ENCODE results near the gene IL19.

- no peak for TF ChIP-seq CTCF (IDR thresholded peaks at IDR 0.05; ENCODE audit: low read depth, low read length, missing input control)
- TF ChIP-seq HNF4A (conservative IDR thresholded peaks at IDR 0.05), result no peak
- no peak for TF ChIP-seq REST (IDR thresholded peaks at IDR 0.05)
- no peak for TF ChIP-seq MAX (IDR thresholded peaks at IDR 0.05)
- no peak for TF ChIP-seq SP1 (IDR thresholded peaks at IDR 0.05)
- TF ChIP-seq TAF1 (conservative IDR thresholded peaks at IDR 0.05), result no peak
- TF ChIP-seq GABPA (IDR thresholded peaks at IDR 0.05 in 1 of 2, conservative IDR thresholded peaks at IDR 0.05 in 1 of 2), result no peak
- TF ChIP-seq ZBTB33 (IDR thresholded peaks at IDR 0.05), result no peak
- no peak for TF ChIP-seq HNF4G (IDR thresholded peaks at IDR 0.05)
- TF ChIP-seq YY1 (IDR thresholded peaks at IDR 0.05), result no peak
These were observed 22.5 kb downstream of the IL19 start for GRCh38 chr1:206792939-206793607.

Data from liver (tissue), 3 donors.